ENCODE measurements around the gene CNTNAP2. TPM values are rescaled to one million over a fixed set of nuclear protein-coding genes. Genes with fewer than 3 reads are reported as not detected.

Gene CNTNAP2
- total and polyA plus RNA-seq, 4 experiments from 2014 or later, result 0.19 to 0.50 (median 0.20) TPM; not detected in 1

DNA sequence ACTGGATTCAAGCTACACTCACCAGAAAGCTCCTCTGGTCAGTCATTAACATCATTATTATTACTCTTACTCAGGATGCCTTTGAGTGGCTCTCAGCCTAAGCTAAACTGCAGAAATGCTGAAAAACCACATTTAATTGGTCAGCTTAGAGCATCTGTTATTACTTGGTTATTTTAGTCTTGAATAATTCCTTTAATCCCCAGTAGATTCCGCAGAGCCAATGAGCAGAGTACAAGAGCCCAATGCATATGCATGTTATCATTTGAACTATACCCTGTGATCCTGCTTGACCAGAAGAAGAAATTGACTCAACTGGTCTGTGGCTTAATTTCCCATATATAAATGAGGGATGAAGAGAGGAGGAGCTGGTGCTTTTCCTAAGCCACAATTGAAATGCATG, 2056.3 kb downstream of the CNTNAP2 start:
- intact Hi-C loops (cut with micrococcal nuclease), result no loop called here
- POLR2A ChIA-PET (ENCODE audit: partially characterized antibody), result no interaction called here
- H3K27me3 ChIP-seq (ENCODE audit: insufficient read depth, low read length), result no peaks in the 10 kb centered on the region
- Mint-ChIP-seq H3K36me3 (no peaks in the 10 kb centered on the region), H3K9me3 (no peaks in the 10 kb centered on the region), H3K27ac (no peak overlapping the region), H3K4me3 (no peak overlapping the region), H3K27me3 (peaks cover 0 to 2% of the 10 kb centered on the region in 2 donors), H3K4me1 (no peaks in the 10 kb centered on the region)
- H3K27ac ChIP-seq (ENCODE audit: low read depth, low read length), result no peak overlapping the region
- no peaks in the 10 kb centered on the region for H3K4me1 ChIP-seq (ENCODE audit: insufficient read depth, low read length)
- no peaks in the 10 kb centered on the region for H3K9me3 ChIP-seq (ENCODE audit: control insufficient read depth in 1 of 2, low read length in 2 of 2)
- H3K4me3 ChIP-seq (ENCODE audit: low read length in 2 of 2), result no peak overlapping the region
- no peak for DNase-seq
- CTCF ChIA-PET (ENCODE audit: partially characterized antibody), result no interaction called here
- H3K36me3 ChIP-seq (ENCODE audit: insufficient read depth, low read length), result no peaks in the 10 kb centered on the region

DNA sequence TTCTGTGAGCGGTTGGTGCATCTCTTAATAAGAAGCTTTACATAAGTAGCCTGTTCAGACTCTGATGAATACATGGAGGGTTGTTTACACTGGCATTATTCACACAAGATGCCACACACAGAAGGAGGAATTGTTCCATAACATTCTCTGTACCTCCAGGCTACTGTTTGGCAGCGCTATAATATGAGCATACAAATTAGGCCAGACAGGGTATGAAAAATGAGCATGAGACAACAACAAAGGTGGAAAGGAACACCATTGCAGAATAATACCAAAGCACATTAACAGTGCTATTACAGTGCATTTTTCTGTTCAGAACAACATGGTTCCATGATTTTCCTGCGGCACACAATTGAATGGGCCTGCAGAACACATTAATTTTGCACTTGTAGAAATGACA, 2056.8 kb downstream of the CNTNAP2 start:
- intact Hi-C loops (cut with micrococcal nuclease), result no loop called here
- no peaks in the 10 kb centered on the region for H3K36me3 ChIP-seq (ENCODE audit: insufficient read depth, low read length)
- no peaks in the 10 kb centered on the region for H3K4me1 ChIP-seq (ENCODE audit: insufficient read depth, low read length)
- H3K36me3 Mint-ChIP-seq, result no peaks in the 10 kb centered on the region
- no peaks in the 10 kb centered on the region for H3K9me3 Mint-ChIP-seq
- no peak overlapping the region for H3K27ac Mint-ChIP-seq
- H3K27ac ChIP-seq (ENCODE audit: low read depth, low read length), result no peak overlapping the region
- H3K4me3 Mint-ChIP-seq, result no peak overlapping the region
- no peak overlapping the region for H3K4me3 ChIP-seq (ENCODE audit: low read length in 2 of 2)
- no peaks in the 10 kb centered on the region for H3K27me3 ChIP-seq (ENCODE audit: insufficient read depth, low read length)
- H3K4me1 Mint-ChIP-seq, result no peaks in the 10 kb centered on the region
- peaks cover 0 to 2% of the 10 kb centered on the region in 2 donors for H3K27me3 Mint-ChIP-seq
- H3K9me3 ChIP-seq (ENCODE audit: control insufficient read depth in 1 of 2, low read length in 2 of 2), result no peaks in the 10 kb centered on the region
- DNase-seq, result no peak
- ChIA-PET CTCF (ENCODE audit: partially characterized antibody) (no interaction called here), POLR2A (ENCODE audit: partially characterized antibody) (no interaction called here)

DNA sequence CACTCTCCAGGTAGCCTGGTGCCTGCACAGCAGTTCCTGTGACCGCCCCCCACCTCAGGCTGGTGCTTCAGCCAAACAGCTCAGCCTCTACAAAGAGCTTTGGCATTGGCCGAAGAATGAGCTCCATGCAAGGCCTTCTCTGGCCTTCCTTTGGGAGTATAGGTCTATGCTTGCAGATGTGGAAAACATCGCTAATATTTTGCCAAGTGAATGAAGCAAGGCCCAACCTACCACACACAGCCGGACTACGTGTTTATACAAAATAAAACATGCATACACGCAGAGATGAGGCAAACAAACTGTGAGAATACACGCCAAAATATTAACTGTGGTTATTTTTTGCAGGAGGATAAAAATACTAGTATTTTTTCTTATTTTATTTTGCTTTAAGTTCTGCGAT, 2057.8 kb downstream of the CNTNAP2 start:
- CTCF ChIA-PET (ENCODE audit: partially characterized antibody), result no interaction called here
- POLR2A ChIA-PET (ENCODE audit: partially characterized antibody), result no interaction called here
- no peaks in the 10 kb centered on the region for H3K4me1 Mint-ChIP-seq

GRCh38 chr7:148175512-148175911, 2058.9 kb downstream of the CNTNAP2 start:
- ChIA-PET CTCF (ENCODE audit: partially characterized antibody) (no interaction called here), POLR2A (ENCODE audit: partially characterized antibody) (no interaction called here)
- H3K27ac ChIP-seq (ENCODE audit: low read depth, low read length), result no peak overlapping the region
- no peak for DNase-seq
- Mint-ChIP-seq H3K4me3 (no peak overlapping the region), H3K4me1 (no peaks in the 10 kb centered on the region), H3K27ac (no peak overlapping the region), H3K27me3 (peaks cover 0 to 4% of the 10 kb centered on the region in 2 donors), H3K9me3 (no peaks in the 10 kb centered on the region), H3K36me3 (no peaks in the 10 kb centered on the region)
- no peak overlapping the region for H3K4me3 ChIP-seq (ENCODE audit: low read length in 2 of 2)
- no peaks in the 10 kb centered on the region for H3K4me1 ChIP-seq (ENCODE audit: insufficient read depth, low read length)
- H3K27me3 ChIP-seq (ENCODE audit: insufficient read depth, low read length), result no peaks in the 10 kb centered on the region
- no peaks in the 10 kb centered on the region for H3K9me3 ChIP-seq (ENCODE audit: control insufficient read depth in 1 of 2, low read length in 2 of 2)
- no peaks in the 10 kb centered on the region for H3K36me3 ChIP-seq (ENCODE audit: insufficient read depth, low read length)
- intact Hi-C loops (cut with micrococcal nuclease), result no loop called here

More for the DNA sequence above, 2057.8 kb downstream of the CNTNAP2 start:
- Histone ChIP-seq H3K36me3 (ENCODE audit: insufficient read depth, low read length) (no peaks in the 10 kb centered on the region), H3K9me3 (ENCODE audit: control insufficient read depth in 1 of 2, low read length in 2 of 2) (no peaks in the 10 kb centered on the region), H3K27me3 (ENCODE audit: insufficient read depth, low read length) (no peaks in the 10 kb centered on the region), H3K4me3 (ENCODE audit: low read length in 2 of 2) (no peak overlapping the region), H3K27ac (ENCODE audit: low read depth, low read length) (no peak overlapping the region), H3K4me1 (ENCODE audit: insufficient read depth, low read length) (no peaks in the 10 kb centered on the region)
- Mint-ChIP-seq H3K9me3 (no peaks in the 10 kb centered on the region), H3K27me3 (peaks cover 0 to 4% of the 10 kb centered on the region in 2 donors), H3K4me3 (no peak overlapping the region), H3K36me3 (no peaks in the 10 kb centered on the region), H3K27ac (no peak overlapping the region)
- intact Hi-C loops (cut with micrococcal nuclease), result no loop called here
- DNase-seq, result no peak

GRCh38 chr7:148177972-148178371, 2061.4 kb downstream of the CNTNAP2 start:
- no peaks in the 10 kb centered on the region for H3K4me1 Mint-ChIP-seq
- no peaks in the 10 kb centered on the region for H3K36me3 Mint-ChIP-seq
- no peak for DNase-seq

GRCh38 chr7:148180075-148180474, 2063.5 kb downstream of the CNTNAP2 start:
- H3K4me1 ChIP-seq (ENCODE audit: insufficient read depth, low read length), result no peaks in the 10 kb centered on the region
- POLR2A ChIA-PET (ENCODE audit: partially characterized antibody), result no interaction called here
- H3K36me3 Mint-ChIP-seq, result no peaks in the 10 kb centered on the region

More at GRCh38 chr7:148177972-148178371, 2061.4 kb downstream of the CNTNAP2 start:
- Mint-ChIP-seq H3K27ac (no peak overlapping the region), H3K4me3 (no peak overlapping the region), H3K27me3 (peaks cover 0 to 5% of the 10 kb centered on the region in 2 donors), H3K9me3 (no peaks in the 10 kb centered on the region)
- Histone ChIP-seq H3K4me1 (ENCODE audit: insufficient read depth, low read length) (no peaks in the 10 kb centered on the region), H3K9me3 (ENCODE audit: control insufficient read depth in 1 of 2, low read length in 2 of 2) (no peaks in the 10 kb centered on the region), H3K4me3 (ENCODE audit: low read length in 2 of 2) (no peak overlapping the region), H3K36me3 (ENCODE audit: insufficient read depth, low read length) (no peaks in the 10 kb centered on the region), H3K27me3 (ENCODE audit: insufficient read depth, low read length) (no peaks in the 10 kb centered on the region), H3K27ac (ENCODE audit: low read depth, low read length) (no peak overlapping the region)
- intact Hi-C loops (cut with micrococcal nuclease), result no loop called here
- CTCF ChIA-PET (ENCODE audit: partially characterized antibody), result no interaction called here
- POLR2A ChIA-PET (ENCODE audit: partially characterized antibody), result no interaction called here

GRCh38 chr7:148182264-148182663, 2065.7 kb downstream of the CNTNAP2 start:
- Mint-ChIP-seq H3K4me1 (no peaks in the 10 kb centered on the region), H3K36me3 (no peaks in the 10 kb centered on the region), H3K9me3 (no peaks in the 10 kb centered on the region), H3K27me3 (peaks cover 2 to 3% of the 10 kb centered on the region in 2 donors), H3K4me3 (no peak overlapping the region), H3K27ac (no peak overlapping the region)
- ChIA-PET CTCF (ENCODE audit: partially characterized antibody) (no interaction called here), POLR2A (ENCODE audit: partially characterized antibody) (no interaction called here)
- Histone ChIP-seq H3K27me3 (ENCODE audit: insufficient read depth, low read length) (no peaks in the 10 kb centered on the region), H3K9me3 (ENCODE audit: control insufficient read depth in 1 of 2, low read length in 2 of 2) (no peaks in the 10 kb centered on the region), H3K27ac (ENCODE audit: low read depth, low read length) (no peak overlapping the region), H3K4me1 (ENCODE audit: insufficient read depth, low read length) (no peaks in the 10 kb centered on the region), H3K36me3 (ENCODE audit: insufficient read depth, low read length) (no peaks in the 10 kb centered on the region), H3K4me3 (ENCODE audit: low read length in 2 of 2) (no peak overlapping the region)
- no peak for DNase-seq
- intact Hi-C loops (cut with micrococcal nuclease), result no loop called here

More at GRCh38 chr7:148180075-148180474, 2063.5 kb downstream of the CNTNAP2 start:
- no peaks in the 10 kb centered on the region for H3K27me3 ChIP-seq (ENCODE audit: insufficient read depth, low read length)
- Mint-ChIP-seq H3K27me3 (peaks cover 0 to 5% of the 10 kb centered on the region in 2 donors), H3K4me1 (no peaks in the 10 kb centered on the region), H3K27ac (no peak overlapping the region), H3K9me3 (no peaks in the 10 kb centered on the region), H3K4me3 (no peak overlapping the region)
- H3K27ac ChIP-seq (ENCODE audit: low read depth, low read length), result no peak overlapping the region
- no peaks in the 10 kb centered on the region for H3K9me3 ChIP-seq (ENCODE audit: control insufficient read depth in 1 of 2, low read length in 2 of 2)
- no peaks in the 10 kb centered on the region for H3K36me3 ChIP-seq (ENCODE audit: insufficient read depth, low read length)
- intact Hi-C loops (cut with micrococcal nuclease), result no loop called here
- H3K4me3 ChIP-seq (ENCODE audit: low read length in 2 of 2), result no peak overlapping the region
- no peak for DNase-seq
- CTCF ChIA-PET (ENCODE audit: partially characterized antibody), result no interaction called here

DNA sequence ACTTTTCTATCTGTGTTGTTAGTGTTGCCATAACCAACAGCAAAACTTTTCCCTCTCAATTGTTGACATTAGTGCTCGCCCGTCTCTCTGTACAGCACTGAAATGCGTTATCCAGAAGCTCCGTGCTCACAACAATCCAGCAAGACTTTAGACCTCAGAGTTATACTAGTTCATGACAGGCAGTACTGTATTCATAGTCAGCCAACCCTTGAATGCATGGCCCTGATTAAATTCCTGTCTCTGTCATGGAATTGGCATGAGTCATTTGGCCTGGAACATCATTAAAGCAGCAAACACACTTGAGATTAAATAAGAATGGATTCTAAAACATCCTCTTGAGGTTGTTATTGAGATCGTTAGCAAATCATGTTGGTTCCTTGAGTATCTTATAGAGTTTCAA, 2068.4 kb downstream of the CNTNAP2 start:
- no peaks in the 10 kb centered on the region for H3K4me1 ChIP-seq (ENCODE audit: insufficient read depth, low read length)
- H3K9me3 ChIP-seq (ENCODE audit: control insufficient read depth in 1 of 2, low read length in 2 of 2), result no peaks in the 10 kb centered on the region
- no peaks in the 10 kb centered on the region for H3K9me3 Mint-ChIP-seq
- no peaks in the 10 kb centered on the region for H3K4me1 Mint-ChIP-seq
- ChIA-PET CTCF (ENCODE audit: partially characterized antibody) (no interaction called here), POLR2A (ENCODE audit: partially characterized antibody) (no interaction called here)
- no peak overlapping the region for H3K27ac ChIP-seq (ENCODE audit: low read depth, low read length)
- no peaks in the 10 kb centered on the region for H3K36me3 Mint-ChIP-seq
- H3K27me3 ChIP-seq (ENCODE audit: insufficient read depth, low read length), result no peaks in the 10 kb centered on the region
- peaks cover 1 to 2% of the 10 kb centered on the region in 2 donors for H3K27me3 Mint-ChIP-seq
- no peaks in the 10 kb centered on the region for H3K36me3 ChIP-seq (ENCODE audit: insufficient read depth, low read length)
- no peak overlapping the region for H3K4me3 Mint-ChIP-seq
- no peak for DNase-seq
- H3K27ac Mint-ChIP-seq, result no peak overlapping the region
- H3K4me3 ChIP-seq (ENCODE audit: low read length in 2 of 2), result no peak overlapping the region
- intact Hi-C loops (cut with micrococcal nuclease), result no loop called here
